HepG2 (cell line): Measurements from ENCODE around the gene RAB35. TPM values are rescaled to one million over a fixed set of nuclear protein-coding genes. Genes with fewer than 3 reads are reported as not detected.
A peak's percentile ranks its signal among the peaks of the same experiment; 100 is the strongest.

Experiments
- ADNP ChIP-seq: sonication (generic); formaldehyde crosslinking; IDR thresholded peaks from 2 replicates; pipeline ENCODE4 v1.4.0; 2020; ENCODE audit warnings: missing genetic modification reagents
- CCDC6 ChIP-seq: sonication (generic); formaldehyde crosslinking; IDR thresholded peaks from 2 replicates; pipeline ENCODE4 v1.8.1; 2022; ENCODE audit warnings: mild to moderate bottlenecking, missing genetic modification reagents, moderate library complexity
- CEBPG ChIP-seq: IDR thresholded peaks from 2 replicates; pipeline ENCODE4 v1.6.1; 2016
- DMAP1 ChIP-seq: IDR thresholded peaks from 2 replicates; pipeline ENCODE4 v1.6.1; 2016
- FOXA3 ChIP-seq: IDR thresholded peaks from 2 replicates; pipeline ENCODE4 v1.6.1; 2016; ENCODE audit warnings: missing genetic modification reagents, missing compliant biosample characterization
- GTF3A ChIP-seq: sonication (generic); formaldehyde crosslinking; conservative IDR thresholded peaks from 2 replicates; pipeline ENCODE4 v1.4.0; 2020; ENCODE audit warnings: mild to moderate bottlenecking, missing genetic modification reagents
- IRX3 ChIP-seq: sonication (generic); formaldehyde crosslinking; IDR thresholded peaks from 2 replicates; pipeline ENCODE4 v1.8.1; 2023; ENCODE audit warnings: mild to moderate bottlenecking, low read depth, missing genetic modification reagents, borderline replicate concordance
- KDM4B ChIP-seq: sonication (generic); formaldehyde crosslinking; IDR thresholded peaks from 2 replicates; pipeline ENCODE4 v1.4.0; 2020; ENCODE audit warnings: missing genetic modification reagents
- MED13 ChIP-seq: sonication (generic); formaldehyde crosslinking; IDR thresholded peaks from 2 replicates; pipeline ENCODE4 v1.5.0; 2020; ENCODE audit warnings: missing genetic modification reagents
- MLLT10 ChIP-seq: sonication (generic); formaldehyde crosslinking; IDR thresholded peaks from 2 replicates; pipeline ENCODE4 v1.4.0; 2020; ENCODE audit warnings: missing genetic modification reagents
- MZF1 ChIP-seq: sonication (generic); formaldehyde crosslinking; IDR thresholded peaks from 2 replicates; pipeline ENCODE4 v1.8.1; 2023; ENCODE audit warnings: mild to moderate bottlenecking, missing genetic modification reagents, borderline replicate concordance
- NR2F6 ChIP-seq, 2 experiments: IDR thresholded peaks; 2 replicates each; pipeline ENCODE4 v1.6.1; 2016; ENCODE audit warnings: antibody characterized with exemption in 1 of 2, mild to moderate bottlenecking in 1 of 2
- POLR2AphosphoS2 ChIP-seq: IDR thresholded peaks from 2 replicates; pipeline ENCODE4 v1.6.1; 2011; ENCODE audit warnings: low read depth, low read length, improper control_type of control experiment
- POLR2AphosphoS5 ChIP-seq: IDR thresholded peaks from 2 replicates; pipeline ENCODE4 v1.6.1; 2012; ENCODE audit warnings: low read depth, low read length
- RBM39 ChIP-seq: fragments of 200-400 bp; formaldehyde crosslinking; IDR thresholded peaks from one replicate; pipeline ENCODE4 v1.6.1; 2018; ENCODE audit warnings: antibody characterized with exemption, mild to moderate bottlenecking, low read depth, low read length; ENCODE audit not compliant: poor library complexity, severe bottlenecking
- RORA ChIP-seq: sonication (generic); formaldehyde crosslinking; IDR thresholded peaks from 2 replicates; pipeline ENCODE4 v1.5.0; 2020; ENCODE audit warnings: mild to moderate bottlenecking, missing genetic modification reagents, moderate library complexity
- SRSF9 ChIP-seq: fragments of 200-400 bp; formaldehyde crosslinking; IDR thresholded peaks from 2 replicates; pipeline ENCODE4 v1.6.1; 2018; ENCODE audit warnings: borderline replicate concordance, mild to moderate bottlenecking, low read depth, low read length; ENCODE audit not compliant: insufficient read depth, poor library complexity, severe bottlenecking
- SRY ChIP-seq: sonication (generic); formaldehyde crosslinking; IDR thresholded peaks from 2 replicates; pipeline ENCODE4 v1.8.0; 2022; ENCODE audit warnings: mild to moderate bottlenecking, missing genetic modification reagents
- WIZ ChIP-seq: sonication (generic); formaldehyde crosslinking; IDR thresholded peaks from 2 replicates; pipeline ENCODE4 v1.5.1; 2020; ENCODE audit warnings: mild to moderate bottlenecking, missing genetic modification reagents
- ZC3H4 ChIP-seq: sonication (generic); formaldehyde crosslinking; IDR thresholded peaks from 2 replicates; pipeline ENCODE4 v1.4.0; 2020; ENCODE audit warnings: missing genetic modification reagents, borderline replicate concordance
- ZNF333 ChIP-seq: sonication (generic); formaldehyde crosslinking; IDR thresholded peaks from 2 replicates; pipeline ENCODE4 v1.4.0; 2020; ENCODE audit warnings: mild to moderate bottlenecking, missing genetic modification reagents, borderline replicate concordance
- ZNF460 ChIP-seq: sonication (generic); formaldehyde crosslinking; IDR thresholded peaks from 2 replicates; pipeline ENCODE4 v1.5.1; 2020; ENCODE audit warnings: missing genetic modification reagents, mild to moderate bottlenecking, borderline replicate concordance
- ZNF577 ChIP-seq: sonication (generic); formaldehyde crosslinking; IDR thresholded peaks from 2 replicates; pipeline ENCODE4 v1.4.0; 2020; ENCODE audit warnings: mild to moderate bottlenecking, low read depth, missing genetic modification reagents, borderline replicate concordance
- ZNF614 ChIP-seq: IDR thresholded peaks from 2 replicates; pipeline ENCODE4 v1.6.1; 2018; ENCODE audit warnings: missing biosample characterization, missing genetic modification reagents, inconsistent platforms, borderline replicate concordance
- ZSCAN9 ChIP-seq: IDR thresholded peaks from 2 replicates; pipeline ENCODE4 v1.6.1; 2016; ENCODE audit warnings: borderline replicate concordance
- polyA plus RNA-seq, 8 experiments: library from polyadenylated mRNA; depleted of rRNA in 3 of 8; stranded (reverse) in 7 of 8; unstranded in 1 of 8; fragments of >200 nt; fragmentation: Illumina TruSeq in 4 of 8; extraction: Trizol in 4 of 8; gene quantifications; 2 replicates each; pipeline versions ENCODE4 v1.2.1 to v1.2.3, GENCODE V29; 2011 to 2016; ENCODE audit warnings: low read depth in 4 of 8, missing spikeins in 1 of 8, mixed read lengths in 1 of 8; ENCODE audit not compliant: insufficient read depth in 1 of 8
- total RNA-seq, 5 experiments: library from RNA; depleted of rRNA; stranded (reverse); fragments of >200 nt; fragmentation: Illumina TruSeq; extraction: Trizol; gene quantifications; 2 replicates each; pipeline ENCODE4 v1.2.3, GENCODE V29; 2016; ENCODE audit warnings: low read depth in 1 of 5
- TF ChIP-seq, protein P1 (sequence below): sonication (generic); formaldehyde crosslinking; IDR thresholded peaks from 2 replicates; pipeline ENCODE4 v1.5.0; 2020; ENCODE audit warnings: mild to moderate bottlenecking, missing genetic modification reagents
- TF ChIP-seq, protein P2 (sequence below): sonication (generic); formaldehyde crosslinking; IDR thresholded peaks from 2 replicates; pipeline ENCODE4 v1.5.1; 2020; ENCODE audit warnings: mild to moderate bottlenecking, missing genetic modification reagents, moderate library complexity

The RAB35 gene
- total and polyA plus RNA-seq, 2 of the 13 experiments (the other 11 are each of a cell fraction or from before 2014, with no cell fraction given), result 25.2 to 29.1 TPM

DNA sequence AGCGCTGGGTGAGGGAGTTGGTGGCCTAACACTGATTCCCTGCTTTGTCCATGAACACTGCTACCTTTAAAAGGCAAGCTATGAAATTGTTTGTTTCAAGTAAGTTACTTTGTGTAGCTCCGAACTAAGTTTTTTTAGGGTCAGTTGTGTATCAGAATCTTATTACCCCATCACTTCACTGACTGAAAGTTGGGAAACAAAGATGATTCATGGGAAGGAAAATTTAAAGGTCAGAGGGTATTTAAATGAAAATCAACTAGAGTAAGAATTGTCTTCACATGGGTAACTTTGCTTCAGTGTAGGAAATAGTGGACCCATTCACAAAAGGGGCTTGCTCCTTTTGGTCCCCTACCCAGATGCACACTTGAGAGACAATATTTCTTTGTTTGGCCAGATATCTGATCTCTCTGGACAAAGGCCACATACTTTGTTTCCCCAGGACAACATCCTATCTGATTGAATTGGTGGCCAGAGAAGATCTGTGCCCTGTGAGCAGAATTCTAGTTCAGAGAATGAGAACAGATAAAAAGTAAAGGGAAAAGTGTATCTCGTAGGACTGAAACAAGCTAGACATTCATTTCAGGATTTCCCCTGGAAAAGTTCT, 53.5 kb downstream of the RAB35 start (continued):
- TF ChIP-seq ZNF577, result no peak
- no peak for TF ChIP-seq SRSF9
- no peak for TF ChIP-seq ZNF333
- TF ChIP-seq RORA (CRISPR knock-in tag), result no peak
- no peak for TF ChIP-seq MZF1 (CRISPR knock-in tag)
- TF ChIP-seq, protein P1, sequence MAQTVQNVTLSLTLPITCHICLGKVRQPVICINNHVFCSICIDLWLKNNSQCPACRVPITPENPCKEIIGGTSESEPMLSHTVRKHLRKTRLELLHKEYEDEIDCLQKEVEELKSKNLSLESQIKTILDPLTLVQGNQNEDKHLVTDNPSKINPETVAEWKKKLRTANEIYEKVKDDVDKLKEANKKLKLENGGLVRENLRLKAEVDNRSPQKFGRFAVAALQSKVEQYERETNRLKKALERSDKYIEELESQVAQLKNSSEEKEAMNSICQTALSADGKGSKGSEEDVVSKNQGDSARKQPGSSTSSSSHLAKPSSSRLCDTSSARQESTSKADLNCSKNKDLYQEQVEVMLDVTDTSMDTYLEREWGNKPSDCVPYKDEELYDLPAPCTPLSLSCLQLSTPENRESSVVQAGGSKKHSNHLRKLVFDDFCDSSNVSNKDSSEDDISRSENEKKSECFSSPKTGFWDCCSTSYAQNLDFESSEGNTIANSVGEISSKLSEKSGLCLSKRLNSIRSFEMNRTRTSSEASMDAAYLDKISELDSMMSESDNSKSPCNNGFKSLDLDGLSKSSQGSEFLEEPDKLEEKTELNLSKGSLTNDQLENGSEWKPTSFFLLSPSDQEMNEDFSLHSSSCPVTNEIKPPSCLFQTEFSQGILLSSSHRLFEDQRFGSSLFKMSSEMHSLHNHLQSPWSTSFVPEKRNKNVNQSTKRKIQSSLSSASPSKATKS (CRISPR knock-in tag), result no peak
- TF ChIP-seq RBM39, result no peak
- no peak for TF ChIP-seq ADNP (CRISPR knock-in tag)
- TF ChIP-seq FOXA3 (CRISPR knock-in tag), result peak; percentile 23; the same call in 1 of the 2 replicates
- no peak for TF ChIP-seq WIZ (CRISPR knock-in tag)
- TF ChIP-seq POLR2AphosphoS5, result no peak
- no peak for TF ChIP-seq ZNF614 (CRISPR knock-in tag)
- TF ChIP-seq, protein P2, sequence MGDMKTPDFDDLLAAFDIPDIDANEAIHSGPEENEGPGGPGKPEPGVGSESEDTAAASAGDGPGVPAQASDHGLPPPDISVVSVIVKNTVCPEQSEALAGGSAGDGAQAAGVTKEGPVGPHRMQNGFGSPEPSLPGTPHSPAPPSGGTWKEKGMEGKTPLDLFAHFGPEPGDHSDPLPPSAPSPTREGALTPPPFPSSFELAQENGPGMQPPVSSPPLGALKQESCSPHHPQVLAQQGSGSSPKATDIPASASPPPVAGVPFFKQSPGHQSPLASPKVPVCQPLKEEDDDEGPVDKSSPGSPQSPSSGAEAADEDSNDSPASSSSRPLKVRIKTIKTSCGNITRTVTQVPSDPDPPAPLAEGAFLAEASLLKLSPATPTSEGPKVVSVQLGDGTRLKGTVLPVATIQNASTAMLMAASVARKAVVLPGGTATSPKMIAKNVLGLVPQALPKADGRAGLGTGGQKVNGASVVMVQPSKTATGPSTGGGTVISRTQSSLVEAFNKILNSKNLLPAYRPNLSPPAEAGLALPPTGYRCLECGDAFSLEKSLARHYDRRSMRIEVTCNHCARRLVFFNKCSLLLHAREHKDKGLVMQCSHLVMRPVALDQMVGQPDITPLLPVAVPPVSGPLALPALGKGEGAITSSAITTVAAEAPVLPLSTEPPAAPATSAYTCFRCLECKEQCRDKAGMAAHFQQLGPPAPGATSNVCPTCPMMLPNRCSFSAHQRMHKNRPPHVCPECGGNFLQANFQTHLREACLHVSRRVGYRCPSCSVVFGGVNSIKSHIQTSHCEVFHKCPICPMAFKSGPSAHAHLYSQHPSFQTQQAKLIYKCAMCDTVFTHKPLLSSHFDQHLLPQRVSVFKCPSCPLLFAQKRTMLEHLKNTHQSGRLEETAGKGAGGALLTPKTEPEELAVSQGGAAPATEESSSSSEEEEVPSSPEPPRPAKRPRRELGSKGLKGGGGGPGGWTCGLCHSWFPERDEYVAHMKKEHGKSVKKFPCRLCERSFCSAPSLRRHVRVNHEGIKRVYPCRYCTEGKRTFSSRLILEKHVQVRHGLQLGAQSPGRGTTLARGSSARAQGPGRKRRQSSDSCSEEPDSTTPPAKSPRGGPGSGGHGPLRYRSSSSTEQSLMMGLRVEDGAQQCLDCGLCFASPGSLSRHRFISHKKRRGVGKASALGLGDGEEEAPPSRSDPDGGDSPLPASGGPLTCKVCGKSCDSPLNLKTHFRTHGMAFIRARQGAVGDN (CRISPR knock-in tag), result no peak
- peak; percentile 59 for TF ChIP-seq NR2F6 (IDR thresholded peaks at IDR 0.05)
- peak; percentile 52 for TF ChIP-seq NR2F6 (CRISPR knock-in tag; IDR thresholded peaks at IDR 0.05)
- TF ChIP-seq ZSCAN9 (CRISPR knock-in tag), result no peak
- TF ChIP-seq SRY (CRISPR knock-in tag), result no peak
- no peak for TF ChIP-seq ZC3H4 (CRISPR knock-in tag)
- 0 out of 2 replicates have a peak, but pooled peaks have one; percentile 16 for TF ChIP-seq CEBPG
- TF ChIP-seq POLR2AphosphoS2, result no peak
- TF ChIP-seq GTF3A, result no peak
- no peak for TF ChIP-seq KDM4B (CRISPR knock-in tag)
- TF ChIP-seq CCDC6 (CRISPR knock-in tag), result no peak
- TF ChIP-seq ZNF460, result no peak
- TF ChIP-seq MED13 (CRISPR knock-in tag), result no peak
- no peak for TF ChIP-seq IRX3 (CRISPR knock-in tag)
- TF ChIP-seq MLLT10 (CRISPR knock-in tag), result no peak
- no peak for TF ChIP-seq DMAP1 (CRISPR knock-in tag)
